Mesenteric fat pad (tissue), 1 donor: ENCODE results near the gene IRF2. TPM values are rescaled to one million over a fixed set of nuclear protein-coding genes. Genes with fewer than 3 reads are reported as not detected.

Source experiments
- DNase-seq: peaks from one replicate; pipeline ENCODE4 v3.0.0-alpha.2; 2020; ENCODE audit warnings: low spot score
- total RNA-seq: library from RNA; stranded (reverse); fragmentation: NEBNext Ultra II Directional; extraction: Animal tissue kit (Norgen Biotek cat#: 25700); gene quantifications from one replicate; pipeline ENCODE4 v1.2.1, GENCODE V29; 2021
- donor health status: DM: yes; HTN: yes; CAD: no.

The IRF2 gene
- total RNA-seq, 1 donor from 2014 or later: 35.3 TPM

- DNase-seq: no peak
Measured at GRCh38 chr4:184370711-184371389, 103.5 kb downstream of the IRF2 start.

DNA sequence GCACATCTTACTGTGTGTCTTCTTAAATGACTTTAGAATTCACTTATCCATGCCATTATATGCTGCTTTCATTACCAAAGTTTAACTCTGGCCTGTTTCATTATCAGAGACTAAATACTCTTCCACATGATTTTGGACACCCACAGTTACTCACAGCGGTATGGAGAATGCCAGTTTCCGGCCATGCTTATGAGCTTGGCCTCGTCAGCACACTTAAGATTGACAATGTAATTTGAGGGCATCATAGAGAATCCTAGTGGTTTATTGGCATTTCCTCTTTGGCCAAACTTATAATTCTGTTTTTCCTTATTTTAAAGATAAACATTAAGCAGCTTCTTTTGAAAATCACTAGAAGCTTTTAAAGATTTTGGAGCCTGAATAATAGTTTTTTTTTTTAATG lies 104.5 kb downstream of the IRF2 start:
- no peak for DNase-seq

- DNase-seq: no peak
Measured at GRCh38 chr4:184368731-184369130, 105.6 kb downstream of the IRF2 start.

DNA sequence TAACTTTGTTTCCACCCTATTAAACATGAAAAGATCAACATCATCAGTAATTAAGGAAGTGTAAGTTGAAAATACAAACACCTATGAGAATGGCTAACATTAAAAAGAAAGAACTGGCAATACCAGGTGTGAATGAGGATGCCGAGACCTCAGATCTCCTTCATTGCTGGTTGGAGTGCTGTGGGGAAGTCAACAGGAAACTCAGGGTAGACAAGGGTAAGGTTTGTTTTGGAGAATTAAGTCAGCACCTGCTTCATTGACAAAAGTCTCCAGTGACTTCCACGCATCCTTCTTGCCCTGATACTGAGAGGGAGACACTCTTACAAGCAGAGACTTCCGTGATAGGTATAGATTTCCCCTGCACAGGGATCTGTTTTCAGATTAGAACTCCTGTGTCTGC lies 106.1 kb downstream of the IRF2 start:
- no peak for DNase-seq

DNA sequence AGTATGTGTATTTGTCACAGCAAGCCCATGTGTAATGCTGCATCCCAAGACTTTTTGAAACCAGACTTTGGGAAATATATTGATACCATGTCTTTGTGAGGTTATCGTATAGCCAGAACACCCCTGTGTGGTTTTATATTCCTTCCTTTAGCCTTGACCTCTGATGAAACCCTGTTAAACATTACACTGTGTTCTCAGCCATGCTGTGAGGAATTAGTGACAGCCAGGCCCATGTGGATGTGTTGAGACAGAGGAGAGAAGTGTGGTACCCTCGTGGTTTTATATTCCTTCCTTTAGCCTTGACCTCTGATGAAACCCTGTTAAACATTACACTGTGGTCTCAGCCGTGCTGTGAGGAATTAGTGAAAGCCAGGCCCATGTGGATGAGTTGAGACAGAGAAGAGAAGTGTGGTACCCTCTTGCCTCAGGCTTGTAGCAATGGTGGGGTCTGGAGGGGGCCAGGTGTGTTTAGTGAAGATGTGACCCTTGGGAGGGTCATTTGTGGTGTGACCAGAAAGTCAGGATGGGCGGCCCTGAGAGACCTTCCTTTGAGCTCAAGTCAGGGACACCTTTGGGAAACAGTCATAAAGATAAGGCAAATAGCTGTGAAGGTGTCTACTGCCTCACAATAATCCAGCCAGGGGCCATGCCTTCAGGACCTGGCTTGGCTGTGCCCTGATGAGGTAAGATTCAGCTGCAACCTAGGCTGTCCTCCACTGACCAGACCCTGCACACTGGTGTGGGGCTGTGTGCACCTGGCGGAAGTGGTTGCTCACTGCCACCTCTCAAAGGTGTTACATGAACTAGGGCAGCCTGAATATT lies 110.0 kb downstream of the IRF2 start:
- DNase-seq: no peak

- DNase-seq: no peak
Measured at GRCh38 chr4:184363258-184363657, 111.1 kb downstream of the IRF2 start.

GRCh38 chr4:184362396-184362795 lies 112.0 kb downstream of the IRF2 start:
- DNase-seq: no peak

- DNase-seq: no peak
Measured at GRCh38 chr4:184361443-184361842, 112.9 kb downstream of the IRF2 start.

DNA sequence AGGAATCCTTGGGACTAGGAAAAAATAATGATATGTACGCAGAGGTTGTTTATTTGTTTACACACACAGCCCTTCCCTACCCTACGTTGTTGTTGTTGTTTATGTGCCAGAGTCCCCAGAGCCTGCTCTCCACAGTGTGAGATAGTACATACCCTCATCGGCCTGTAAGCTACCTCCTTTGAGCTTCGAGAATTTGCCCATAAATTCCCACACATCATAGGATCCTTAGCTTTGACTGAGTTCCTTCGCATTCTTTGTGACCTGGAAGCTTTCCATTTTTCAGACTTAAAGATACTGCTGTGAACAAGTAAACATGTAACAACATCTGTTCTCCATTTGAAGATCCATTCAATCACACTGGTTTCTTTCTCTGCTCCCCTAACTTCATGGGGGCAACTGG lies 114.5 kb downstream of the IRF2 start:
- no peak for DNase-seq

- no peak for DNase-seq
Measured at GRCh38 chr4:184358521-184359232, 115.7 kb downstream of the IRF2 start.

DNA sequence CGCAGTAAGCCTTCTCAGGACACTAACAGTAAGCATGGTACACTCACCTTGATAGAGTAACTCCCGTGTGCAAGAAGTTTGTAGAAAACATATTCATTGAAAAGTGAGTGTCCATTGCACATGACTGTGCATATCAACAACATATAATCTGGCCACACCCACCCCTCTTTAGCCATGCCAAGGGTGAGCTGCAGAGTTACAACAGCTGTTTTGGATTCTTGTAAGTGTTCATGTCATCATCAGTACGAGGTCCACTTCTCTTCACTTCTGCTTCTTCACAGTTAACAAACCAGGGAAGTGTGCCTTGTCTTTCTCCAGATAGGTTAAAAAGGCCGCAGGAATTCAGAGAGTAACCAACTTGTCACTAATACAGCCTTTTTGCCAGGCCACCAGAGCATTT lies 116.6 kb downstream of the IRF2 start:
- no peak for DNase-seq

DNA sequence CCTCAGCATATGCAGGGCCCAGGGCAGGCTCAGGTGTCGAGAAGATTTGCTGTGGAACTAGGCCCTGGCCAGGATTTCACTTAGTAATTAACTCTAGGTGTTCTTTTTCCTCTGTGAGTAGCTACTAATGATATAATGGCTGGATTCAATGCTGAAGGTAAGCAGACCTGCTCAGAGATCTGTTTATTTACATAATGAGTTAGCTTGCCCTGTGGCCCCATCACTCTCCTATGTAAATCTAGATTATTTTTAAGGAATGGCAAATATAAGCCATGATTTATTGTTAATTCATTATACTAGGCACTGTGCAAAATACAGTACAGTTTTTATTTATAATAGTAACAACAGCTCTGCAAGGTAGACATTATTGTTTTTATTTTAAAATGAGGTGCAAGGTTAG lies 117.2 kb downstream of the IRF2 start:
- DNase-seq: no peak

- no peak for DNase-seq
Measured at GRCh38 chr4:184356366-184356765, 118.0 kb downstream of the IRF2 start.

- DNase-seq: no peak
Measured at GRCh38 chr4:184355857-184356256, 118.5 kb downstream of the IRF2 start.

GRCh38 chr4:184355111-184355604 lies 119.2 kb downstream of the IRF2 start:
- no peak for DNase-seq

DNA sequence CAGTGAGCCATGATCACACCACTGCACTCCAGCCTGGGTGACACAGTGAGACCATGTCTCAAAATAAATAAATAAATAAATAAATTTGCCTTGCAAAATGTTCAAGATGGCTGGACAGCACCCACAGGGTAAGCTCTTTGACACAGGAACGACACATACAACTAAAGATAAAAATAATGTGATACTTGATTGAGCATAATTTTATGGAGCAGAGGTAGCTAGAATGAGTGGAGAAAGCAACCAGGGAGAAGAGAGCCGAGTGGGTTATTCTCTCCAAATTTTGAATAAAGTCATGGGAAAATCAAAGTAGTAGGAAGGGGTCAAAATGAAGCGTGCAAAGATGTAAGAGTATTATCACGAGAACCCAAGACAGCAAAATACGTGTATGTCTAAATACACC lies 121.5 kb downstream of the IRF2 start:
- DNase-seq: no peak

- DNase-seq: no peak
Measured at GRCh38 chr4:184351560-184352451, 122.5 kb downstream of the IRF2 start.

GRCh38 chr4:184350964-184351363 lies 123.4 kb downstream of the IRF2 start:
- no peak for DNase-seq

DNA sequence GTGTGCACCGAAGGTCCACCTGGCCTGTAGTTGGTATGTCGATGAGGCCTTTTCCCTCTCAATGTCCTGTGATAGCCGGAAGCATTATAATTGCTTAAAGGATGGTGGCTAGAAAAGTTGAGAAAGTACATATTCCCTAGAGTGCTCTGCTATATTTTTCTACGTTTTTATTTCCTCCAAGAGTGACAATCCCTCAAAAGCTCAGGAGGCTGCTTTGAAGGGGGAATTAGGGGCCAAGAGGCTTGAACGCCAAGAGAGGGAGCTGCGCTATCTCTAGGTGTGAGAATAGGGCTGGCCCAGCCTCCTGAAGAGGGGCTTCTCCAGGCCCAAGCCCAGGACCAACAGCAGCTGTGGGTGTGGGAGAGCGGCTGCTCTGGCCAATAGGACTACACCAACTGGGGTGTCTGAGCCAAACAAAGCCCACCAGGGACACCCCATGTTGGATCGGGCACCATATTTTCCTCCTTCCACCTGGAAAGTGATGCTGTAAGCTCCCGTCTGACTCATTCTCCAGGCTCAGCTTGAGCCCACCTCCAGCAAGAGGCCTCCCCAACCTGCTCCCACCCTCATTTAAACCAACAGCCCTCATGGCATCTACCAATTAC lies 124.0 kb downstream of the IRF2 start:
- no peak for DNase-seq

DNA sequence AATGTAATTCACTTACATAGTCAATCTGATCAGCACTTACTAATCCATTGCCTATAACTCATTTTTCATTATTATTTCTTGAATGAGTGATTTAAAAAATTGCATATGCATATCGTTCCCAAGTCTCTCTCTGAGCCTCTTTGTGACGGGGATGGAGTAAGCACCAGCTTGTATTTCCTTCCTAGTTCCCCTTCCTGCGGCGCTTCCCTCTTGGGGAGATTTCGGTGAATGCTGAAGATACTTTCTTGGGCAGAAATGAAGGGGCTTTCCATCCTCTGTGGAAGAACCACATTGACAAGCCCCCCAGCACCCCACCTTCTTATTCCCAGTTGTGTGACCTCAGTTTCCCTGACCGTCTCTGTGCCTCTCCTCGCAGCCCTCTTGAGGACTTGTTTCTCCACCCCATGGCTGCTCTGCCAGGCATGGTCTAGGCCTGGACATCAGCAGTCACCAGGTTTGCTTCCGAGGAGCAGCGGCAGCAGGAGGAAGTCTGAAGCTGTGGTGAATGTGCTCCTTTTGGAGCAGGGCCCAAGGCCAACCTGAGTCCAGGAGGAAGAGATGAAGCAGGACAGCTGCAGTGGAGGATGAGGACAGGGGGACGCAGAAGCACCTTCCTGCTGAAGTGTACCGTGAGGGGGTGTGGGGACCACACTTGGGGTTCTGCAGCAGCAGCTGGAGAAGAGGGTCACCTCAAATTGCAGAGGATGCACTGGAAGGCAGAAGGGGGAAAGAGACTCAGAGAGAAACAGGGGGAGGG lies 124.9 kb downstream of the IRF2 start:
- no peak for DNase-seq
